Motor neuron (in vitro differentiated cells): ENCODE results near the gene ANKRD39. TPM values are rescaled to one million over a fixed set of nuclear protein-coding genes. Genes with fewer than 3 reads are reported as not detected.

Source experiments
- ATAC-seq, 8 experiments: fragments of 200-7000 bp; cut with Tn5 transposase; replicated peaks in 6 of 8; 2 replicates each; pipeline ENCODE4 v1.8.0; 2021; ENCODE audit warnings: mild to moderate bottlenecking in 8 of 8, moderate library complexity in 8 of 8
- H3K27ac ChIP-seq, 2 donors: fragments of 250-450 bp; sonication (Bioruptor Pico); 2 replicates each; pipeline ENCODE4 v1.9.0; 2021; ENCODE audit warnings: antibody characterized with exemption in 2 of 2, mild to moderate bottlenecking in 2 of 2, moderate library complexity in 1 of 2
- H3K4me1 ChIP-seq, 2 donors: fragments of 250-450 bp; sonication (Bioruptor Pico); replicated peaks in 1 of 2; 2 replicates each; pipeline ENCODE4 v1.6.1; 2021; ENCODE audit warnings: antibody characterized with exemption in 2 of 2, mild to moderate bottlenecking in 2 of 2, moderate library complexity in 1 of 2
- H3K4me3 ChIP-seq, 5 donors: fragments of 250-450 bp; sonication (Bioruptor Pico); 2 replicates each; pipeline ENCODE4 v1.9.0; 2021; ENCODE audit warnings: antibody characterized with exemption in 5 of 5, mild to moderate bottlenecking in 5 of 5, moderate library complexity in 4 of 5
- WGBS, 10 experiments: fragments of 450-650 bp; shearing (Covaris generic); methylation state at CpG; one replicate each; pipeline ENCODE4 v1.0.0; 2022; 5-methylcytosine and 5-hydroxymethylcytosine counted together
- in situ Hi-C, 9 experiments: fragments of 400-800 bp; cut with MboI; loops; one replicate each; pipeline ENCODE4 v1.15.0; 2021; ENCODE audit warnings: low sequenced_read_pairs in 9 of 9, low pct_unique_long_range_greater_than_20kb in 2 of 9; ENCODE audit not compliant: unreplicated experiment in 9 of 9
- total RNA-seq, 8 experiments: library from RNA; unstranded; fragments of 300-600 nt; gene quantifications; 2 replicates each; pipeline versions ENCODE4 v1.2.3 to v1.2.4, GENCODE V29; 2022

ANKRD39 gene
- total RNA-seq, 8 experiments from 2014 or later = 9.2 to 22.8 (median 15.2) TPM

- Histone ChIP-seq H3K27ac (no peak overlapping the region), H3K4me3 (no peak overlapping the region), H3K4me1 (no peaks in the 10 kb centered on the region)
- in situ Hi-C loops = no loop called here
- ATAC-seq = peak in 6 of 8 experiments; percentile 14 to 26 (median 22)
- 52% methylated on average over 5 of the region's 42 CpGs; no CpG with 5 or more reads in 9 of the 10 experiments for WGBS, 10 experiments
Measured at GRCh38 chr2:96839293-96839874, 18.4 kb downstream of the ANKRD39 start.

GRCh38 chr2:96838345-96839292 lies 19.2 kb downstream of the ANKRD39 start:
- H3K27ac ChIP-seq = no peak overlapping the region
- in situ Hi-C loops = no loop called here
- no peaks in the 10 kb centered on the region for H3K4me1 ChIP-seq
- ATAC-seq = peak in 3 of 8 experiments; percentile 7 to 14 (median 14)
- H3K4me3 ChIP-seq = no peak overlapping the region
- 93 to 100% (median 98%) methylated on average over 1 to 7 of the region's 23 CpGs; no CpG with 5 or more reads in 4 of the 10 experiments for WGBS, 10 experiments

GRCh38 chr2:96837575-96837974 lies 20.2 kb downstream of the ANKRD39 start:
- no peak for ATAC-seq
- in situ Hi-C loops = no loop called here
- Histone ChIP-seq H3K4me1 (peaks cover 3 to 10% of the 10 kb centered on the region in 2 donors), H3K27ac (no peak overlapping the region), H3K4me3 (no peak overlapping the region)
- 80 to 100% (median 87%) methylated on average over 2 to 9 of the region's 9 CpGs; no CpG with 5 or more reads in 3 of the 10 experiments for WGBS, 10 experiments

GRCh38 chr2:96835830-96836229 lies 22.0 kb downstream of the ANKRD39 start:
- in situ Hi-C loops = no loop called here
- H3K4me1 ChIP-seq = peaks cover 13 to 15% of the 10 kb centered on the region in 2 donors
- ATAC-seq = no peak
- no peak overlapping the region for H3K4me3 ChIP-seq
- no peak overlapping the region for H3K27ac ChIP-seq
- WGBS, 10 experiments = 83 to 100% (median 100%) methylated on average over 1 to 3 of the region's 4 CpGs; no CpG with 5 or more reads in 6 of the 10 experiments

- in situ Hi-C loops = no loop called here
- peak overlapping the region; percentile 37 to 66 for H3K27ac ChIP-seq
- peaks cover 13 to 15% of the 10 kb centered on the region in 2 donors for H3K4me1 ChIP-seq
- WGBS, 10 experiments = 13 to 60% (median 24%) methylated on average over 2 to 9 of the region's 18 CpGs; no CpG with 5 or more reads in 3 of the 10 experiments
- H3K4me3 ChIP-seq = no peak overlapping the region
- peak; percentile 75 to 97 (median 87) for ATAC-seq
Measured at GRCh38 chr2:96832754-96833507, 24.9 kb downstream of the ANKRD39 start.

- in situ Hi-C loops = no loop called here
- peaks cover 13 to 15% of the 10 kb centered on the region in 2 donors for H3K4me1 ChIP-seq
- H3K4me3 ChIP-seq = no peak overlapping the region
- 40 to 86% (median 60%) methylated on average over 1 to 6 of the region's 11 CpGs; no CpG with 5 or more reads in 7 of the 10 experiments for WGBS, 10 experiments
- peak overlapping the region; percentile 37 to 66 for H3K27ac ChIP-seq
- ATAC-seq = peak in 2 of 8 experiments; percentile 51 to 61
Measured at GRCh38 chr2:96832408-96832753, 25.4 kb downstream of the ANKRD39 start.

GRCh38 chr2:96831679-96832078 lies 26.1 kb downstream of the ANKRD39 start:
- in situ Hi-C loops = no loop called here
- H3K4me3 ChIP-seq = no peak overlapping the region
- peak in 3 of 8 experiments; percentile 20 to 65 (median 21) for ATAC-seq
- WGBS, 10 experiments = 0 to 100% (median 86%) methylated on average over 1 to 4 of the region's 10 CpGs; no CpG with 5 or more reads in 3 of the 10 experiments
- peaks cover 13 to 15% of the 10 kb centered on the region in 2 donors for H3K4me1 ChIP-seq
- no peak overlapping the region for H3K27ac ChIP-seq

- 69 to 86% (median 76%) methylated on average over 1 to 4 of the region's 5 CpGs; no CpG with 5 or more reads in 6 of the 10 experiments for WGBS, 10 experiments
- no peak overlapping the region for H3K27ac ChIP-seq
- ATAC-seq = no peak
- H3K4me3 ChIP-seq = no peak overlapping the region
- H3K4me1 ChIP-seq = peaks cover 13 to 15% of the 10 kb centered on the region in 2 donors
- in situ Hi-C loops = no loop called here
Measured at GRCh38 chr2:96830044-96830562, 27.7 kb downstream of the ANKRD39 start.

GRCh38 chr2:96828874-96829273 lies 28.9 kb downstream of the ANKRD39 start:
- 97 to 100% (median 100%) methylated on average over 2 to 8 of the region's 13 CpGs; no CpG with 5 or more reads in 5 of the 10 experiments for WGBS, 10 experiments
- in situ Hi-C loops = no loop called here
- no peak overlapping the region for H3K4me3 ChIP-seq
- no peak overlapping the region for H3K27ac ChIP-seq
- ATAC-seq = no peak
- peaks cover 13 to 15% of the 10 kb centered on the region in 2 donors for H3K4me1 ChIP-seq

- no peak overlapping the region for H3K27ac ChIP-seq
- in situ Hi-C loops = no loop called here
- peaks cover 13 to 14% of the 10 kb centered on the region in 2 donors for H3K4me1 ChIP-seq
- no peak overlapping the region for H3K4me3 ChIP-seq
- ATAC-seq = no peak
- 87 to 100% (median 99%) methylated on average over 1 to 7 of the region's 14 CpGs; no CpG with 5 or more reads in 6 of the 10 experiments for WGBS, 10 experiments
Measured at GRCh38 chr2:96828436-96828835, 29.4 kb downstream of the ANKRD39 start.

- in situ Hi-C loops = no loop called here
- Histone ChIP-seq H3K4me3 (no peak overlapping the region), H3K4me1 (peaks cover 0 to under 1% of the 10 kb centered on the region in 2 donors), H3K27ac (no peak overlapping the region)
- WGBS, 10 experiments = 80 to 100% (median 90%) methylated on average over 1 to 3 of the region's 22 CpGs; no CpG with 5 or more reads in 5 of the 10 experiments
- ATAC-seq = no peak
Measured at GRCh38 chr2:96826546-96827278, 31.1 kb downstream of the ANKRD39 start.

- Histone ChIP-seq H3K4me1 (peaks cover 0 to 11% of the 10 kb centered on the region in 2 donors), H3K4me3 (no peak overlapping the region), H3K27ac (no peak overlapping the region)
- 88 to 100% (median 94%) methylated on average over 1 to 6 of the region's 14 CpGs; no CpG with 5 or more reads in 4 of the 10 experiments for WGBS, 10 experiments
- ATAC-seq = no peak
- in situ Hi-C loops = no loop called here
Measured at GRCh38 chr2:96825057-96825456, 32.8 kb downstream of the ANKRD39 start.
